ENCODE results near the gene FN3KRP.

- no peak for TF ChIP-seq POLR2A (IDR thresholded peaks at IDR 0.05; ENCODE audit: extremely low read depth, insufficient read length)
- TF ChIP-seq CTCF (IDR thresholded peaks at IDR 0.05; ENCODE audit: low read depth, low read length), result no peak
- TF ChIP-seq MYC (IDR thresholded peaks at IDR 0.05; ENCODE audit: low read depth, low read length), result no peak
- TF ChIP-seq MAX (IDR thresholded peaks at IDR 0.05; ENCODE audit: low read depth, low read length), result no peak
These were observed 14.1 kb upstream of the FN3KRP start for GRCh38 chr17:82702231-82702927.
